ENCODE results near the gene HS6ST2.

HS6ST2 gene

DNA sequence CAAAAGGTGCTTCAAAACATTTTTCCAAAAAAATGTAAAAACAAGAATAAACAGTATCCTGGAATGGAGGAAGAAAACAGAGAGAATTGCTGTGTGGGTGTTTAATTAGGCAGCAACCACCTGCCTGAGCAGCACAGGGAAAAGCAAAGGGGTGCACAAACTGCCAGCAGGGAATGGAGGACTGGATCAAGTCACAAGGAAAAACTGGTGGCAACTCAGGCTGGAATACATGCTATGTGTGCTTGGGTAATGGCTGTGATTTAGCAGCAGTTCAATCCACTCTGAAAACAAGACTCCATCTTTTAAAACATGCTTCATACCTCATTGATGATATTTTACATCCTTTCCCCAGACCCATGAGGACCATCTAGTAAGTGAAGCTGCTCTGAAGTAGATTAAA lies 179.5 kb downstream of the HS6ST2 start:
- no peak for DNase-seq

DNA sequence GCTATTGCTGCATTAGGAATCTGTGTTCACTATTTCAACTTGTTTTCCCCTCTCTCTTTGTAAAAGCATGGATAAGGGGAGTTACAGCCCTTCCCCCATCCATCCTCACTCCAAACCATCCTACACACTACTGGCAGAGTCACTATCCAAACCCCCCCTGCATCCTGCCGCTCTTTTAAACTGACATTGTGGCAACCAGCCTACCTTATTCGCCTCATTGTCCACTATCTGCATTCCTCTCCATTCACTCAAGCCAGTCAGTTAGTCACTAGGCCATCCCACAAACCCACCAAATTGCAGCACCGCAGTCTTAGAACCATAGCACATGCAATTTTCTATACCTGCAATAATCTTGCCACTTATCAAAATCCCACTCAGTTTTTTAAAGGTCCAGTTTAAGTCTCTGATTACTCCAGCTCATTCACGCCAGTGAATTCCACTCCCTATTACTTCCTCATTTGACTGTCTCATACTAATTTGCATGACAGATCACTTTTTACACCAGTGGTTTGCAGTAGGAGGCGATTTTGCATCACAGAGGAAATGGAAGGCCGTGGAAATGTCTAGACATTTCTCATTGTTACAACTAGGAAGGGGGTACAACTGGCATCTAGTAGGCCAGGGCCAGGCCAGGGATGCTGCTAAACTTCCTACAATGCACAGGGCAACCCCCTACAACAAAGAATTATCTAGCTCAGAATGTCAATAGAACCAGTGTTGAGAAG lies 181.8 kb downstream of the HS6ST2 start:
- DNase-seq: no peak

DNA sequence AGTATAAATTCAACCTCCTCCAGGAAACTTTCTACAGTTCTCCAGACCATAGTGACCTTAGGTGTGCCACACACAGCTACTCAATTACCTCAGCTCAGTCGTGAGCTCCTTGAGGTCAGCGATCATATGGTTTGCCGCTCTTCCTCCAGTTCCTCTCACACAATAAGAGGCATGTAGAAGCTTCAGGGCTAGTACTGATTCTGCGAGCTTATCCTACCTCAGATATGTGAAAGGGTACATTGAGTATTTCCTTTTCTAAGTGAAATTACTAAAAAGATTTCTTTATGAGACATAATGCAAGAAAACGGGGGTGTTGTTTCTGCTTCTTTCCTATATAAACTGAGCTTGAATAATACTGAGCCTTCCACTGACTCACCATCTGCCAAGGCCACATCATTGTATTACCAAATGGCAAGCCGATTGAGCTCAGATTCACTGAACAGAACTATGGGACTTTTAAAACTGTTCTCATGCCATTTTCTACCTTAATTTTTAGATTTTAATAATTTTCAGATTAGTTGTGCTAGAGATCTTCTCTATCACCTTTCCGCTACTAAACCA lies 183.1 kb downstream of the HS6ST2 start:
- DNase-seq: no peak

DNA sequence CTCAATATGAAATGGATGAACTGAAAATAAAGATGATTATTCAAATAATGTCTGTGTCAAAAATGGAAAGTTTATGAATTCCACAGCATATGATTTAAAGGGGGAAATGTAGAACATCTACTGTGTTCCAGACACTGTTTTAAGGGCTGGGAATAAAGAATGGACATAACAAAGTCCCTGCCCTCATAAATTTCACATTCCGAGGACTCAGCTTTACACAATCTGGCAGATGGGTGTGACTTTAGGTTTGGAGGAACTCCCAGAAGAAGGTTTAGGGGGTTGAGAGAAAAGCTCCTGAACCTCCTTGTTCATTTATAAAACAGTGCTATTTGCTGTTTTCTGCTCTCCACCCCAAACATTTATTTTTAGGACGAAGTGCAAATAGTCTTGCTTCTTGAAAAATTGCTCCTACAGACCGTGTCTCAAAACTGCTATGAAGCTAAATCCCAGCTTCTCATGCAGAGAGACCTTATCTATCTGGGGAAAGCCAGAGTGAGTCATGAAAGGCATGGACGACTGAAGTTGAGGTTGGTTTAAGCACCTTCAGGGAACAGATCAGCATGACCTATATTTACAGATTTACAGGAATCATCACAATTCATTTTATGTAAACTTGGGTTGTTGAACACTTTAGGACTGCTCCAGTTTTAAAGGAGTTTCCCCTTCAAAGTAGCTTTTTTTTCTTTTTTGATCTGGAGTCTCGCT lies 184.3 kb downstream of the HS6ST2 start:
- DNase-seq: no peak

DNA sequence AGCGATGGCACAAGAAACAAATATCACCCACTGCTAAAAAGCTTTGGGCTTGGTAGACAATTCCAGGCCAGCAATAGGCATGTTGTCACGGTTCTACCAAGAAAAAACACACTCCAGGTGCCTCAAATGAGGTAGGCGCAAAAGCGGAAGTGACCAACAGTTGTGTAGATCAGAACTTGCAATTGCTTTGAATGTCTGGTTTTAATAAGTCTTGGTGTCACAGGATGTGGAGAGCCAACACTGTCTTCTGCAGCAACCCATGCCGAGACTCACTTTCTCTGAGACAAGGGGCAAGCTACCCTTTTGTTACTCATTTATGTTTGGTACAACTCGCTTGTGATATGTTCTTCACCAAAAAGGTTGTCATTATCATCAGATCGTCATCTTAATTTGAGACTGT lies 188.8 kb downstream of the HS6ST2 start:
- DNase-seq: no peak

DNA sequence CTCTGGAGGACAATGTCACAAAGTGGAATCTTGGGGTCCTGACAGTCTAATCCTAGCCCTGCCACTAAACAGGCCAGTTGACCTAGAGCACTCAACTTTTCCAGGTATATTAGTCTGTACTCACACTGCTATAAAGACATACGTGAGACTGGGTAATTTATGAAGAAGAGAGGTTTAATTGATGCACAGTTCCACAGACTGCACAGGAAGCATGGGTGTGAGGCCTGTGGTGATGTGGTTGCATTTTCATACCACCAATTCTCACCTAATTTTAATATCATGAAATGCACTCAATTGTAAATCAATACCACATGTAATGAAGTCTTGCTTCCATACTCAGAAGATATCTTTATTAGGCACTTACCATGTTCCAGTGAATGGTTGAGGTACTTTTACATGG lies 192.0 kb downstream of the HS6ST2 start:
- DNase-seq: no peak

DNA sequence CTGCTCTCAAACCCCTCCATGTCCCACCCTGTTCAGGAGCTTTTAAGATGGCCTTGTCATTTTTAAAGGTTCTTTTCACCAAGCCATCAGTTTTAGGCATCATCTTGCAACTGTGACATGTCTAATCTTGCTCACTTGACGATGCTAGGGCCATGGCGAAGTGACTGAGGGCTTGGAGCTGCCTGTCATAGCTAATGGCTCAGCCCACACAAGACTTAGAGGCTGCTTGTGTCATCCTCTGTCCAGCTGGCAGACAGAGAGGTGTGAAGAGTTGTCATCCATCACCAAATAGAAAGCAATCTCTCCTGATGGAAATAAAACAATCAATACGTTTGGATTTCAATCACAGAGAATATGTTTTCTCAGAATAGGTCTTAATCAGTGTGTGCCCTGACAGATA lies 194.9 kb downstream of the HS6ST2 start:
- DNase-seq: no peak

DNA sequence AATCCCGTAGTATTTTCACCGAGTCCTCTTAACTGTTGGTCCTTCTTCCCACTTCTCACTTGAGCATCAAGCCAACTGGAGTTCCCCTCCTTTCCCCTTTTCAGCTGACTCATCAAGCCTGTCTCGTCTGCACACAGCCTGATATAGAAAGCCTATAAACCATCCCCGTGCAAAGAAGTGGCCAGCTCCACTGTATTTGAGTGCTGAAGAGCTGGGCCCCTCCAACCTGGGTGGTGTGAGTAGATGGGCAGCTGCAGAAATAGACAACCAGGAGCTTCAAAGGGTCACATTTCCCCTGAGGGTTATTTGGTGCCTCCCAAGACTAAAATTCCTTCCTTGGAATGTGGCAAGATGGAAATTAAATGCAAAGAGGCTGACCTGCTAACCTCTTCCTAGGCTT lies 199.7 kb downstream of the HS6ST2 start:
- DNase-seq: no peak

DNA sequence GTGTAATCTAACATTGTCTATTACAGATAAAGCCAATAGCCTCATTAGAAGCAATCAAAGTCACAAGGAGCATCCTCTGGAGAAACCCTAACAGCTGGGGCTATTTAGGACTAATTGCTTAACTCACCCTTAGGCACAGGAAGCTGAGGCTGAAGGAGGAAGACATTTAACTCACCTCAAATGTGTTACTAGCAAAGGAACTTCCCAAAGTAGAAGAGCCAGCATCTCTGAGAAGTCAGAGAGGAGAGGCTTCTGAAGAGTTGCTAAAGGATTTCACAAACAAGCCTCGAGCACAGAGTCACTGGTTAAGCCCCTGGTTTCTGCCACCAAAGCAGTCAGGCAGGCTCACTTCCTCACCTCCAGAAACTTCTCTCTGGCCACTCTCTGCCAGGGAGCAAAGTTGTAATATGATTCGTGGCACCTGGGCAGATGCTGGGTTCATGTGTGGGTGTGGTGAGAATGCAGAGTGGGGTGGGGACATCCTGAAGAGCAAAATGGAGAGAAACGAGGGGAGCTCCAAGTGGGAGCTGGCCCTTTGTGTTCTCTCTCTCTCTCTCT lies 201.3 kb downstream of the HS6ST2 start:
- no peak for DNase-seq

DNA sequence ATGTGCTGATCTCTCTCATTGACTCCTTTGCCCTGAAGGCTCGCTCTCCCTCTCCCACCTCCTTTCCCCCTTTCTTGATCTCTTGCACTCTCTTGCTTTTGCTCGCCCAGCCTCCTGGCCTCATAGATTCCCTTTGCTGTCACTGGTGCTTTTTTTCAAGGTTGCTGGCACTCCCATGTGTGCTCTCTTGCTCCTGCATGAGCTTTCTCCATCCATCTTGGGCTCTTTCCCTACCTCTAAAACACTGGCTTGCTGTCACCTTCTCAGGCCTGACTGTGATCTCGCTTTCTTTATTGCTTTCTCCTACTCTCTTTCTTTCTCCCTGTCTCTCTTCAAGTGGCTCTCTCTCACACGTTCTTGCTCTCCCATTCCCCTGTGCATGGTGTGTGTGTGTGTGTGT lies 202.0 kb downstream of the HS6ST2 start:
- DNase-seq: no peak

DNA sequence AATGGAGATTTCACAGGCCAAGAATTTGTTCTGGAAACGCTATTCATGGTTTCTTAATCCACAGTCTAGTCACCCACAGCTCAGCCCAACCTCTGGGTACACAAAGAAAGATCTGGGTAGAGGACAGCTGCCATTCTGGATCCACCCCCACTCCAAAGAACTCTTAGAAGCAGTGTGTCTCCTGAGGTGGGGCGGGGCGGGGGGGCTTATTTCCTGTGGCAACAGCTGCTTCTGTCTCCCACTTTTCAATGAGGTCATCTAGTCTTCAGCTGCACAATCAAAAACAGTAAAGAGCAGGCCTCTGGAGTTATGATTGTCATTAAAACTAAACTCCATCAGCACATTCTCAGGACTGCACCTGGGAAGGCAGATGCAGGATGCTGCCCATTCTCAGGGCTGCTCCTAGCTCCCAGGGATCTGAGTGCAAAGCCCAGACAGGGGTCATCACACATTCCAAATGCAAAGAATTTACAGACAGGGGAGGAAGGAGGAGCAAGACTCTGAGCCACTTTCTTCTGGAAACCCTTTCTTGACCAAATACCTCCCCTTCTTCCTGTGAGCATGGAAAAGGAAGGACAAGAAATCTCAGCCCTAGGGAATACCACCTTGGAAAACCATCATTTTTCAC lies 207.3 kb downstream of the HS6ST2 start:
- DNase-seq: no peak

DNA sequence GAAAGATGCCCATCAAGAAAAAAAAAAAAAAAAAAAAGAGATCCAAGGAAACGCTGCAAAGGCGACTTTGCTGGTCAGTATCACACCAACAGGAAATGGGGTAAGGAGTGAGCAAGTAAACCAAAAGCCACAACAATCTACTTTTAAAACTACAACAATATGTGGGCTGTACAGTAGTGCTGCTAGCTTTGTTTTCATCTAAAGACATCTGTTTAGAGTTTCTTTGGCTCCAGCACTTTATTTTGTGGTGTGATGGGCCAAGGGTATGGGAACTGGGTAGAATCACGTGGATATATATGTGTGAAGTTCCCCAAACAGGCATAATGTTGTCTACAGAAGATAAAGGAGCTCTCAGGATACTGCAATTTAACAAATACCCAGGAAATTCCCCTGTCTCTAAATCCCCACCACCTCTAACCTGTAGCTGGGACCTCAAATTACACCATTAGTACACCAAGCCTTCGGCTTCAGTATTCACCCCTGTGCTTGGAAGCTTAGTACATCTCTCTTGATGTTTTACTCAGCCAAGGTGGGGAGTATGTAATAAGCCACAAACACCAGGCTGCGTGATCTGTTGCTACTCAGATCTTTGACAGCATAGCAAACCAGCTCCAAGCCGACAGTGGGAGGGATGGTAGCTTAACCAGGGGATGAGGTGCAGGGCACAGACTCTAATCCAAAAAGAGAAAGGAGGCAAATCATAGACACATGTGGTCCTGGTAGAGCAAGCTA lies 207.9 kb downstream of the HS6ST2 start:
- no peak for DNase-seq

DNA sequence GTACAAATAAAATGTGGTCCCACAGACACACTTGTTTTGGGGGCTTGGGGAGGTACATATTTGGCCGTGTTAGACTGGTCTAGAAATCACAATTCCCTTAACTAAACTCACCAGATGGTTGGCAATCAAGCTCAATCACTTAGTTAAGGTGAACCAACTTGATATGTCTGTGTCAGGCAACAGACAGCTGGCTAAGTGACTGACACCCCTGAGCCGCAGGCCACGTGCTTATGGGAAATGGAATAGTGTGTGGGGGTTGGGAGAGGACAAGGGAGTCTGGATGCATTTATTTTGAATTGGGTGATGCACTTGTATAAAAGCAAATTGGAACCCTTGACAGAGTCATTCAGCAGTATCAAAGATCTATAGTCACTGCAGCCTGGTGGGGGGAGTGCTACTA lies 209.0 kb downstream of the HS6ST2 start:
- DNase-seq: no peak

DNA sequence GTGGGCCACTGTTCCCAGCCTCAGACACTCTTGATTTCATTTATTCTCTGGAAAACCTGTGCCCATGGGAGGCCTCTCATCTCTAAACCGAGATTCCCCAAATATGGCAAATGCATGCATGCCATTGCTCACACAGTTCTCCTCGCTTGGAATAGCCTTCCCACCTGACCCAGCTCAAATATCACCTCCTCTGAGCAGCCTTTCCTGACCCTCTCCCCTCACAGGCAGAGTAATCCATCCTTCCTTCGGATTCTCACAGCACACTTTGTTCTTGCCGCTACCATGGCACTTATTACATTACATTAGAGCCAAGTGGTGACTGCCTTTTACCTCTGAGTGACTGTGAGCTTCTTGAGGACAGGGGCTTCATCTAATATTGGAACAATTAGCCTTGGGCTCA lies 209.5 kb downstream of the HS6ST2 start:
- no peak for DNase-seq

DNA sequence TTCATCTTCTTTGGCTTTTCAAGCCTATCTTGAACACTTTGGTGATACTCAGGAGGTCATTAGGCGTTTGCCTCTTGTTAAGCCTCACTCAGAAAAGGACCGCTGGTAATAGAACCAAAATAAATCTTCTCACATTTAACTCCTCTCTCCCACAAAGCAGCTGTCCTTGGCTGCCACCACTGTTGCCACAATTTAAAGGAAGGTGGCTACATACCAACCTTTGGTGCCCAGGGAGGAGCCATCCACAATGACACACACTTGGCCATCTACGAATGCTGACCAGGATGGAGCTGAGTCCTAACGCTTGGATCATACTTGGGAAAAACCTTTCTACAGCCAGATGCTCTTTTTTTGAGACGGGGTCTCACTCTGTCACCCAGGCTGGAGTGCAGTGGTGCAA lies 210.2 kb downstream of the HS6ST2 start:
- DNase-seq: no peak

DNA sequence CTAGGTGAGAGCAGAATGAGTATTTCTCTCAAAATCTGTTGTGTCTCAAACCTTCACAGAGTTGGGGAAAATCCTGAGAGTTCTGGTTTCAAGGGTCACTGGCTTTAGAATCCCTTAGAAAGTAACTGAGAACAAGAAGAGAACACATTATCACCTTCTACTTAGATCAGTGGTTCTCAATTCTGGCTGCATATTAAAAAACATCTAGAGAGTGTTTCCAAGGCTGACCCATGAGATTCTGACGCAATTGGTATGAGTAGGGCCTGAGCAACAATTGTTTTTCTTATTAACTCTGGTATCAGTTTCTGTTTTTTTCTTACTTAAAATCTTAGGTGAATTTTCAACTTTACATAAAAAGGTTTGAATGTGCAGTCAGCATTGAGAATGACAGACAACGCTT lies 212.8 kb downstream of the HS6ST2 start:
- DNase-seq: no peak

DNA sequence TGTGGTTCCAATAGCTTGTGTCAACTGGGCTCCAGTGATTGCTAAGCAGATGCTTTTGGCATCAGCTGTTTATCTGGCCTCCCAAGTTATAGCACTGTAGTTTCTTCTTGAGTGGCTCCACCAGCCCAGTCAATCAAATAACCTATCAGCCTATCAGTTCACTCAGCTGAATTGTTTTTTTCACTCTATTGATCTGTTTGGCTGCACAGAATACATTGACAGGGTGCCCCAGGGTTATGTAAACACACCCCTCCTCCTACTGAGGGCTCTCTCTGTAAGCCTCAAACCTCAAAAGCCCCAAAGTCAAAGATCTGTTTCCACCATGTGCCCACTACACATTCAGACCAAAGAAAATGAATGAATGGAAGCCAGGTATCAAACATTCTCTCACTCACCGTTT lies 214.0 kb downstream of the HS6ST2 start:
- DNase-seq: no peak

DNA sequence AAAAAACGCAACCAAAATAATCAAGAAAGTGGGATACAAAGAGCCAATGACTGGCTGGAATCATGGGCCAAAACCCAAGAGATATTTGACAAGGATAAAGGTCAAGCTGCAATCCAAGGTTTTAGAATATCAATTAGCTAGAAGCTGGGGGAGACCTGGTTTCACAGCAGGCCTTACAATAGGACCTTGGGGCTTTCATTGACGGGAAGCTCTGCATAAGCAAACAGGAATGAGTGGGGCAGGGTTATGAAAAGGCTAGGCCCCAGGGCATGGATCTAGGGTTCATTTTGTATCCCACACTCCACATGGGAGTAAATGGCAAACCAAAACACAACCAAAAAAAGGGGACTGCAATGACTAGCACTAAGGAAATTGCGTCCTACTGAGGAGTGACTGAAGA lies 215.3 kb downstream of the HS6ST2 start:
- DNase-seq: no peak

DNA sequence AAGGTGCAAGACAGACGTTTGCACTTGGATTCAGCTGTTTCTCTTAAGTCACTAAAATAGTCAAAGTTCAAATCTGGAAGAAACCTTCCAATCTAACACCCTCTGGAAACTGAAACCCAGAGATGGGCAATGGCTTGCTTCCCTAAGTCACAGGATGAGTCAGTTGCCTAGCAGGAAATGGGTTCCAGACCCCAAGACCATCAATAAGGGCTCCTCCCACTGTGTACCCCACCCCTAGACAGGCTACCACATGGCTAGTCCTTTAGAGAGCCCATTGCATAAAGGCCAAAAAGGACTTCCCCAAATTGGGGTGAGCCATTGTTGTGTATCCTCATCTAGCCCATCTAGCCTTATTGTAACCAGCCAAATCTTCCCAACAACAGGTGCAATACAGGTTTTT lies 216.2 kb downstream of the HS6ST2 start:
- no peak for DNase-seq

DNA sequence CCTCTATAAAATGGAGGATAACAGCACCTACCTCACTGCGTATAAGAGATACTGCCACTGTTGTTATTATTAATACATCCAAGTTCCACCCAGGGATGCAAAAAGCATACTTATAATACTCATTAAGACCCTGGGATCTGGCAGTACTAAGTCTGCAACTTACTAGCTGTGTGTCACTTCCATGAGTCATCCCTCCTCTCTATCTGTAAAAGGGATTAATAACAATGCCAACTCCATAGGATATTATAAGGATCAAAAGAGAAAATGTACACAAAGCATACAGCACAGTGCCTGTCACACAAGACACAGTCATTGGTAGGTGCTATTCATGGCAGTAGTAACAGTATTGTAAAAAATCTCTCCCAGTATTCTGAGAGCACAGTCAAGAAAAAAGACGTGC lies 216.7 kb downstream of the HS6ST2 start:
- DNase-seq: no peak

DNA sequence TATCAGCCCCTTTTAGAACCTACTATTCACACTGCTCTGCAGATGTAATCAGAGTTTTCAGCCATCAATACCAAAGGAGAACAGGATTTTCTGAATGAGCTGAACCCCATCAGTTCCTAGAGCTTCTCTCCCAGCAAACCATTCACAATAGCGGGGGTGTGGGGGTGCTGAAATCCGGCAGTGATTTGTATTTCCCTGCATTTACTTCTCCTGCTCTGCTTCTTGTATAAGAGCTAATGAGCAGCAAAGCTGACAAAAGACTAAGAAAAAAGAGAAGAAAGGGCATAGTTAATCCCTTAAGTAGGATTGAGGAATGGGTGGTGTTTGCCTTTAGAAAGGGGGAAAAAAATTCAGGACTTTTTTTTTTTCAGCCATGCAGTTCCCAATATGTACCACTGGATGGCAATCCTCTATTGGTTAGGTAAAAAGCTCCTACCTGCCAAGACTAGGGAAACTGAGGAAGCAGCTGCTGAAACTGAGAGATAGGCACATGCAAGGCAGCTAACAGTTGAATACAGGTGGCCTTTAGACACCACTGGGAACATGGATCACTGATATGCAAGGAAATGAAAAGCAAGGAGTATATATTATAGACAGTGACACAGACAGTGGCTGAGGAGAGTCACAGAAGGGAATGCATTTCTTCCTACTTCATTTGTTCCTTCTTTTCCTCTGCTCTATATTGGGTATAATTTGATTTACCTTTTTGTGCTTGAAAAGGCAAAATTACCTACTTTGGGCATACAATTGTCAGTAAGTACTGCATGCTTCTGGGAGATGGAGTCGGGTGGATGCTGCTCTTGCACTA lies 217.9 kb downstream of the HS6ST2 start:
- no peak for DNase-seq

DNA sequence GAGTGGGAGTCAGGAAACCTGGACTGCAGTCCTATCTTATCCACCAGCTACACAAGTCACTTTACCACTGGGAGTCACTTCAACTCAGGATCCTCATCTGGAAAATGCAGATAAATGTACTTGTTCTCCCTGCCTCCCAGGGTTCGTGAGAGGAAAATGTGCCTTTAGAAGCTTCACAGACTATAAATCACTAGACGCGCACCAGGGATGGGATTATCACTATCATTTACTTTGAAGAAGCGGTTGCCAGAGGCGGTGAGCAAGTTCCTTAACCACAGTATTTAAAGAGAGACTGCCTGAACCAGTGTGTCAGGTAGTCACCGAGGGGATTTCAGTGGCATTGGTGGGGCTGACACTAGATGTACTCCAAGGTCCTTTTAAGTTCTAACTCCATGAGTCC lies 219.5 kb downstream of the HS6ST2 start:
- no peak for DNase-seq

Measured in fibroblast of upper back skin (primary cell).